Suprapubic skin (tissue), 4 donors: ENCODE measurements around the gene XG. TPM values are rescaled to one million over a fixed set of nuclear protein-coding genes. Genes with fewer than 3 reads are reported as not detected.

Experiments
- DNase-seq, 2 donors: peaks; one replicate each; pipeline ENCODE4 v3.0.0-alpha.2; 2019; ENCODE audit warnings: low spot score in 2 of 2
- H3K27ac ChIP-seq: fragments of 200-600 bp; sonication (generic); one replicate; pipeline ENCODE4 v1.5.1; 2019
- H3K27me3 ChIP-seq: fragments of 200-600 bp; sonication (generic); one replicate; pipeline ENCODE4 v1.5.1; 2019
- H3K36me3 ChIP-seq: fragments of 200-600 bp; sonication (generic); one replicate; pipeline ENCODE4 v1.5.1; 2019
- H3K4me1 ChIP-seq: fragments of 200-600 bp; sonication (generic); one replicate; pipeline ENCODE4 v1.5.1; 2019
- H3K4me3 ChIP-seq: fragments of 200-600 bp; sonication (generic); one replicate; pipeline ENCODE4 v1.5.1; 2019; ENCODE audit warnings: mild to moderate bottlenecking
- H3K9me3 ChIP-seq: fragments of 200-600 bp; sonication (generic); one replicate; pipeline ENCODE4 v1.5.1; 2019
- CTCF ChIP-seq, 2 donors: fragments of 200-600 bp in 1 of 2; fragments of 450-650 bp in 1 of 2; sonication (generic) in 1 of 2; IDR thresholded peaks; one replicate each; pipeline ENCODE4 v1.5.1; 2016 to 2019; ENCODE audit warnings: antibody characterized with exemption in 2 of 2, mild to moderate bottlenecking in 1 of 2, moderate library complexity in 1 of 2
- EP300 ChIP-seq: sonication (generic); formaldehyde crosslinking; IDR thresholded peaks from one replicate; pipeline ENCODE4 v1.6.1; 2017; ENCODE audit warnings: antibody characterized with exemption
- POLR2A ChIP-seq, 2 donors: fragments of 450-650 bp; IDR thresholded peaks; one replicate each; pipeline ENCODE4 v1.6.1; 2017; ENCODE audit warnings: antibody characterized with exemption in 2 of 2, mild to moderate bottlenecking in 2 of 2, moderate library complexity in 2 of 2
- POLR2AphosphoS5 ChIP-seq, 3 donors: sonication (generic); formaldehyde crosslinking; IDR thresholded peaks; one replicate each; pipeline ENCODE4 v1.6.1; 2017; ENCODE audit warnings: antibody characterized with exemption in 3 of 3
- WGBS: methylation state at CpG from one replicate; pipeline ENCODE4 v1.1.5; 2018; 5-methylcytosine and 5-hydroxymethylcytosine counted together
- total RNA-seq, 4 donors: library from RNA; depleted of rRNA; stranded (reverse); fragments of >200 nt; gene quantifications; one replicate each; pipeline ENCODE4 v1.1.0, GENCODE V29; 2016

XG gene
- total RNA-seq, 4 donors from 2014 or later: 17.7 to 75.4 (median 38.7) TPM

- Histone ChIP-seq H3K36me3 (no peaks in the 10 kb centered on the region), H3K4me3 (no peak overlapping the region), H3K9me3 (no peaks in the 10 kb centered on the region), H3K27me3 (no peaks in the 10 kb centered on the region), H3K4me1 (no peaks in the 10 kb centered on the region), H3K27ac (no peak overlapping the region)
- DNase-seq: no peak
- TF ChIP-seq POLR2AphosphoS5 (IDR thresholded peaks at IDR 0.05) (no peak), EP300 (no peak), CTCF (IDR thresholded peaks at IDR 0.05) (no peak), POLR2A (IDR thresholded peaks at IDR 0.05) (no peak)
- 86% methylated on average over 3 of the region's 3 CpGs for WGBS
These were observed 105.7 kb downstream of the XG start for GRCh38 chrX:2857566-2857965.

GRCh38 chrX:2859197-2859797, 107.5 kb downstream of the XG start:
- WGBS: 91% methylated on average over 1 of the region's 1 CpG
- no peak overlapping the region for H3K4me3 ChIP-seq
- DNase-seq: no peak
- H3K27ac ChIP-seq: no peak overlapping the region
- H3K9me3 ChIP-seq: no peaks in the 10 kb centered on the region
- H3K36me3 ChIP-seq: no peaks in the 10 kb centered on the region
- TF ChIP-seq POLR2AphosphoS5 (IDR thresholded peaks at IDR 0.05) (no peak), POLR2A (IDR thresholded peaks at IDR 0.05) (no peak), EP300 (no peak), CTCF (IDR thresholded peaks at IDR 0.05) (no peak)
- H3K27me3 ChIP-seq: no peaks in the 10 kb centered on the region
- no peaks in the 10 kb centered on the region for H3K4me1 ChIP-seq

GRCh38 chrX:2862404-2862803, 110.6 kb downstream of the XG start:
- Histone ChIP-seq H3K4me1 (no peaks in the 10 kb centered on the region), H3K4me3 (no peak overlapping the region), H3K36me3 (no peaks in the 10 kb centered on the region), H3K9me3 (no peaks in the 10 kb centered on the region), H3K27ac (no peak overlapping the region), H3K27me3 (no peaks in the 10 kb centered on the region)
- WGBS: 74% methylated on average over 9 of the region's 9 CpGs
- DNase-seq: no peak
- TF ChIP-seq POLR2AphosphoS5 (IDR thresholded peaks at IDR 0.05): no peak
- TF ChIP-seq POLR2A (IDR thresholded peaks at IDR 0.05): no peak
- no peak for TF ChIP-seq CTCF (IDR thresholded peaks at IDR 0.05)
- TF ChIP-seq EP300: no peak

GRCh38 chrX:2863646-2864045, 111.8 kb downstream of the XG start:
- WGBS: 40% methylated on average over 6 of the region's 6 CpGs

More at GRCh38 chrX:2863646-2864045, 111.8 kb downstream of the XG start:
- no peaks in the 10 kb centered on the region for H3K4me1 ChIP-seq
- no peak overlapping the region for H3K4me3 ChIP-seq
- no peak overlapping the region for H3K27ac ChIP-seq
- H3K9me3 ChIP-seq: no peaks in the 10 kb centered on the region
- no peaks in the 10 kb centered on the region for H3K36me3 ChIP-seq
- TF ChIP-seq POLR2A (IDR thresholded peaks at IDR 0.05): no peak
- TF ChIP-seq CTCF (IDR thresholded peaks at IDR 0.05): no peak
- no peak for TF ChIP-seq EP300
- TF ChIP-seq POLR2AphosphoS5 (IDR thresholded peaks at IDR 0.05): no peak
- no peak for DNase-seq
- no peaks in the 10 kb centered on the region for H3K27me3 ChIP-seq

Other genes with a start within 250 kb of the XG start
- 100 to 1,000 TPM; 162 to 192 (median 179) TPM for gene CD99, start 60.7 kb upstream of the XG start, total RNA-seq
- 1 to 10 TPM; 3.2 to 9.6 (median 5.3) TPM for gene GYG2, start 76.9 kb downstream of the XG start, total RNA-seq
- 10 to 100 TPM; 15.6 to 24.1 (median 18.7) TPM for gene ARSD, start 177.3 kb downstream of the XG start, total RNA-seq